GM18511 (cell line): ENCODE data around the gene PHLPP2.

Experiments
- ATAC-seq: cut with Tn5 transposase; IDR thresholded peaks from one replicate; pipeline ENCODE4 v1.9.1; 2021; ENCODE audit warnings: mild to moderate bottlenecking, moderate library complexity; ENCODE audit not compliant: unreplicated experiment

PHLPP2 gene

DNA sequence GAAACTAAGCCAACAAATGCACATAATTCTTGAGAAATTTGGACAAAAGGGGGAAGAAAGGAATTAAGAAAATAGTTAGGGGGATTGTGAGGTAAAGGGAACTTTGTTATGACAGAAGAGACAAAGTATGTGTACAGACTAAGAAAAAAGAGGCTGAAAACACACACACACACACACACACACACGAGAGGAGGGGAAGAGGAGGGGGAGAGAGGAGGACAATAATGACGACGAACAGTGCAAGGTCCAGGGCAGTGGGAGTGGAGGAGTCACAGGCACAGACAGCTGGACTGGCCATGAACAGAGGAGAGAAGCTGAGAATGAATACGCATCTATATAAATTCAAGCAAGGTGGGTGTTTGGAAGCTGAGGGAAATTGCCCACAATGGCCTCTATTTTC, 54.0 kb downstream of the PHLPP2 start:
- ATAC-seq, result no peak

DNA sequence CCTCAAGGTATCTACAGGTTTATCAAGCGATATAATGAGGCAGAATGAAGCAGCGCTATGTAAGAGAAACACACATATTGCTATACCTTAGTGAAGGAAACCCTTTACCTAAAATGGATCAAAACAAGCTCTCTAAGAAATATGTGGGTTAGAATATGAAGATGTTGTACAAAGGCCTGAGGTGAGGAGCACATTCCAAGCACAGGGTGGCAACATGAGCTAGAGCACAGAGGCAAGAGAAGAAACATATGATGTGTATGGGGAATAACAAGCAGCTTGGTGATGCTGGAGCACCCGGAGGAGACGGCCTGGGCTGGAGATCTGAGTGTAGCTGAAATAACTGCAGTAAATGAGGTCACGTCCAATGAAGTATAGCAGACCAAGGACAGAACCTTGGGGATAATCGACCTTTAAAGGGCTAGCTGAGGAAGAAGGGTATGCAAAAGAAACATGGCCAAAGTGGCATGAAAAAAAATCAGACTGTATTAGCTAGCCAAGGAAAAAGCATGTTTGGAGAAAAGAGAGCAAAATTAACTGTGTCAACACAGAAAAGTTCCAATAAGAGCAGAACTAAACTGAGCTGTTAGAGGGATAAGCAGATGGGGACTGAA, 54.5 kb downstream of the PHLPP2 start:
- ATAC-seq, result no peak

DNA sequence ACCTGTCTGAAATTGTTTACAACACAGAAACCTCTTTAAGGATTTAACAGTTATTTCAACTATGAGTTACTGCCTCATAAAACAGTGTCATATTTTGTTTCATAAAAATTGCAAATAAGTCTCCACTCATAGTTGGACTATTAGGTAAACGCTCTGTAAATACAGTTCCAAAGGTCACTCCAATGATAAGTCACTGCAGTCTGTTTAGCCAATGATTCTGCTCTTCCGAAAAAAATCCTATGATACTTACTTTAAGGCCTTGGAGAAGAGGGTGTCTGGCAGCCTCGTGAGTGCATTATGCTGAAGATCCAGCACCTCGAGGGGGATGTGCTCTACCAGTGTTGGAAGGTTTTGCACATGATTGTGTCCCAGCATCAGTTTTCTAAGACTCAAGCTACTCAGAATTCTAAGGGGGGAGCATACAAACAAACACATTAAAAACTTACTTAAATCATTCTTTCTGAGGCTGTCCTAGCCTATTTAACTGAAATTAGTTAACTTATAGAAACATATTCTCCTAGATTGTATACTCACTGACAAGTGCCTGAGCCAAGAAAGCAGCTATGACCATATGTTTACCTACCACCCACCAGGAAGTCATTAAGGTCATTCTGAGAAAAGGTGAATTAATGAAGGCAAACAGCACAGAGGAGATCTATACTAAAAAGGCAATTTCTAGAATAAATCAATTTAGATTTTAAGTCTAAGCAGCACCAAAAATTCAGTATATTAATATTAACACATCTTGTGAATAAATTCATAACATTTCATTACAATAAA, 57.4 kb downstream of the PHLPP2 start:
- ATAC-seq, result no peak

DNA sequence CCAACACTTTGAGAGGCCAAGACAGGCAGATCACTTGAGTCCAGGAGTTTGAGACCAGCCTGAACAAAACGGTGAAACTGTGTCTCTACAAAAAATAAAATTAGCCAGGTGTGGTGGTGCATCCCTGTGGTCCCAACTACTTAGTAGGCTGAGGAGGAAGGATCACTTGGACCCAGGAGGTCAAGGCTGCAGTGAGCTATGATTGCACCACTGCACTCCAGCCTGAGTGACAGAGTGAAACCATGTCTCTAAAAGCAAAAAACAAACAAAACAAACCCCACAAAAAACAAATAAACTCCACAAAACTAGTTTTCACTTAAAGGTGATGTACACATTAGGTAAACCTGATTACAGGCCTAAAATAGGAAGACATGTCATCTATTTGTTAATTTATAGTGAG, 58.2 kb downstream of the PHLPP2 start:
- ATAC-seq, result no peak

DNA sequence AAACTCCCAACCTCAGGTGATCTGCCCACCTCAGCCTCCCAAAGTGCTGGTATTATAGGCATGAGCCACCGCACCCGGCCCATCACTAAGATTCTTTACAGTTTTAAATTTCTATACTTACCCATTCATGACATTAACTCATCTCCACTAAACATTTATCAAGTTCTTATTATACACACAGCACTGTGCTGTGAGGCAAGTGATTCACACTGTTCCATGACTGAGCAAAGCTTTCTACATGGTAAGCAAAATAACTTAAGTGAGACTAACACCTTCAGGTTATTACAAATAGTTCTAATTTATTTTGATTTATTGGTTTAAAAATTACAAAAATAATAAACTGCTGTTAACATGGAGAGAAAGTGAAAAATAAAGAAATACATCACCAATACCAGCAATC, 65.0 kb downstream of the PHLPP2 start:
- ATAC-seq, result no peak

DNA sequence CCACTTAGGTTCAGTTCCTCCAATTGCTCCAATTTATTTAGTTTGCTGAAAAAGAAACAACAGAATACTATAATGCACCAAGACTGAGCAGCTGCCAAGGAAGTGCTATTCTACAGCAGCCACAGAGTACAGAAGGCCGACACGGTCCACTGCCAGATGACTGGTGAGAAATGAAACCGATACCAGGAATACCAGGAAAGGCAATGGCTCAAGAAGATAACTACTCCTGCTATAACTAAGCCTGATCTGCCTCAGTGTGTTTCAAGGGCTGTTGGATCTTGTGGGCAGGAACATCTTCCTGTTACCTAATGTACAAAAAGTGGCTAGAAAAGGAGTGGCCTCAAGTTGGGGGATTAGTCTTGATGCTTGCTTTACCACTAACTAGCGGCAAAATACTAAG, 65.7 kb downstream of the PHLPP2 start:
- no peak for ATAC-seq

DNA sequence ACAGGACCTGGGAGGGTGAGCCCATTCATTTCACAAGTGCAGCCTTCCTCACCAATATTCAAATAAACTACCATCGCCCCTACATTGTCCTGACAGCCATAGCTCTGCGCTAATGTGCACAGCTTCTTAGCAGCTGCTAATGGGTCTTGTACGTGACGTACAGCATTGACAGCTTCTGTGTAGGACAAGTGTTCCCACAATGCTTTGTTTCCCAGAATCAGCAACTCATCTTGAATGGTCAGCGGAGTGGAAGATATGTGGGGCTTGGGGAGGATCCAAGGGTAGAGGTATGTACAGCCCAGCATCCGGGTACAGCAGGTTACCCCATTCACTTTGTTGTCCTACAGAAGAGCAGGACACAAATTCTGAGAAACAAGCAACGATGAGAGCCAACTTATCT, 74.8 kb downstream of the PHLPP2 start:
- ATAC-seq, result no peak

DNA sequence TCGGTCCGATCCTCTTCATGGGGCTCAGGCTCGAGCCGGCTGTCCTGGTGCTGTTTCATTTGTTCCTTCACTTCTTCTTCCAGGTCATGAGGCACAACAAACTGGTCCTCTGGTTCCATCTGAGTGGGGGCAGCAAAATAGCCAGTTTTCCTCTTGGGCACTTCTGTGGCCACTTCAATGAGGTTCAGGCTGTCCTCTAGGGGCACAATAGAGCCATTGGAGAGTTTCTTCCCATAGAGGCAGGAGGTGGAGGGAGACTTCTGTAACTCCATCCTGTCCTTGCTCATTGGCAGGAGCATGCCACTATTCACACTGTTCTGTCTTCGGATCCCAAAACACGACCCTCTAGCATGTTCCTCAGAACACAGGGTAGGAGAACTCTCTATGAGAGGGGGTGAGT, 75.6 kb downstream of the PHLPP2 start:
- no peak for ATAC-seq

DNA sequence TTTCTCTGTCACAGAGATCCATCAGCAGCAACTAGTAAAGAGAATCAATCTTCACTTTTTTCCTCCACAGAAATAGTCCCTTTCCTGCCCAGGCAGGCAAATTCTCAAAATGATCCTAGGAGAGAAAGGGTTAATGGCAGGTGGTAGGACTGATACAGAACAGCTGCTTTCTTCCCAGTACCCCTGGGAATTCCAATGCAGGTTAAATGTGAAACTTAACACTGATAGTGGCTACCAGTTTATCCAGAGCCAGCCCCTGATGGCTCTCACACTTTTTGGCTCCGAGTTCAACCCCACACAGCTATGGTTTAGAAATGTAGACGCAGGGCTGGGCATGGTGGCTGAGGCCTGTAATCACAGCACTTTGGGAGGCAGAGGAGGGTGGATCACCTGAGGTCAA, 76.3 kb downstream of the PHLPP2 start:
- no peak for ATAC-seq

DNA sequence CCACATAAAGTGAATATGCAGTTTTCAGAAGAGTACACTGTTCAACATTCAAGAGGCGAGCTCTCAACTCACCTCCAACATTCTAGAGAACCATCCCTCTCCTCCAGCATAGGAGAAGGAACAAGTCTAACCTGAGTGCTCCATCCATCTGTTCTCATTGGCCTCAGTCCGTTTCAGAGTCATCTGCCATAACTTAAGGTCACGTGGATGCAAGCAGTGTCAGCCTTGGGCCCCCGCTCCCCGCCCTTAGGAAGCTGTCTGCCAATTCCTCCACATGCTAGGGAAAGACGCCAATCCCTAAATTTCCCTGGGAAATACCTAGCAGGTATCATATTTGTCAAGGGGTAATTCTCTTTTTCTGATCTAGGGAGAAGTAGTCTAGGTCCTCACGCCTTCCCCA, 77.1 kb downstream of the PHLPP2 start:
- ATAC-seq, result no peak

DNA sequence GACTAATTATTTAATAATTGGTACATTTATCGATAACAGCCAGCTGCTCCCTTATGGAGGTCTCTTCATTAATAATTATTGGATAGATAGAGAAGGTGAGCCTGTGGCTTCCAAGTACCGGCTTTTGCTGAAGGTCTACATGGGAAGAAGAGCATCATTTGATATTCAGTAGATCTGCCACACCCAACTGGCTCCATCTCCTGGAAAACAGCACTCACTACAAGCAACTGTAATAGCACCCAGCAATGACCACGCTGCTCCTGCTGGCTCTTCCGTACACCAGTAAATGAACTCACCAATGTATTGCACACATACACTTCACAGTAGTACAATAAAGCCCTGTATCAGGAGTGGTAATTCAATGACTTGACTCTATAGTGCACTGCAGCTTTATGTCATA, 79.1 kb downstream of the PHLPP2 start:
- ATAC-seq, result no peak

DNA sequence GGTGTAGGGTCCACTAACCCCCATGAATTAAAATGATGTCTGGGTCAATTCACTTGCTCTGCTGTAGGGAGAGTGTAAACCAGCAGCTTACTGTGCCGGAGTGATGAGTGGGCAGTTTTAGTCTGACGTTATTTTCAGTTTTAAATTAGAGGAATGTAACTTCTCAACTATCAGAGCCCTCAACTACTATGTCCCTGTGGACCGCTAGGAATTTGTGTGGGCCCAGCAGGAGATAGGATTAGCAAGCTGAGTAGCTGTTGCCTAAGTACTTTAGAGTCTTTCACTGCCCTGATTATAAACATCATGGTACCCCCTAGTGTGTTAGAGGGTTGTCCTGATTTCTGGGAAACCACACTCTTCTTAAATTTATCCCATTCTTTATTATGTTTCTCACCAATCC, 87.1 kb downstream of the PHLPP2 start:
- ATAC-seq, result no peak

DNA sequence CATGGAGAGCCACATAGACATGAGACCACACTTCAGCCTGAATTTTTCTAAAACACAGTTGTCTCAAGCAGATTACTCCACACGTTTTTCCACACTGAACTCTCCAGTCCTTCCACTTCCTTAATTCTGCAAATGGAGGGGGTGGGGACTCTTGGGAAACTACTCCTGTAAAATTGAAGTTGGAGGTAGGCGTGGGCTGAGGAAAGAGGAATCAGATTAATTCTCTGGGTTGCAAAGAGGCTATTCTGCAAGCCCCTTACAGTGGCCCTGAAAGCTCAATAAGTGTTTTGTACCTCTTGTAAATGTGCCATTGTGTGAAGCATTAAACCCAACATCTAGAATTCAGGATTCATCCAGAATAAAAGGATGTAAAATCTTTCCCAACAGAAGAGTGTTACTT, 88.9 kb downstream of the PHLPP2 start:
- ATAC-seq, result no peak

DNA sequence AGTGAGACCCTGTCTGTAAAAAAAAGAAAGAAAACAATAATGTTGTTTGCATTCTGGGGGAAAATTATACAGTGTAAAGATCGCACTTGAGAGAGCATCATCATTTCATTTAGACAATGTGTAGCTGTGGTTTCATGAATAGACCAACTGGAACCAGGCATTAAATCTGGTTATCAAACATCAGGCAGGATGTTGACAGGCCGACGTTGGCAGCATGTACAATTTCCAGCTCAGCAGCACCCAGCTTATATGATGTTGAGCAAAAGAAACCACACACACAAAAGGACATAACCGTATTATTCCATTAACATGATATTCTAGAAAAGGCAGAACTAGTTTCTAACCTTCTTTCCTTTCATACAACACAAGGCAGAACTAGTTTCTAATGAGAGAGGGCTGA, 92.7 kb downstream of the PHLPP2 start:
- no peak for ATAC-seq

DNA sequence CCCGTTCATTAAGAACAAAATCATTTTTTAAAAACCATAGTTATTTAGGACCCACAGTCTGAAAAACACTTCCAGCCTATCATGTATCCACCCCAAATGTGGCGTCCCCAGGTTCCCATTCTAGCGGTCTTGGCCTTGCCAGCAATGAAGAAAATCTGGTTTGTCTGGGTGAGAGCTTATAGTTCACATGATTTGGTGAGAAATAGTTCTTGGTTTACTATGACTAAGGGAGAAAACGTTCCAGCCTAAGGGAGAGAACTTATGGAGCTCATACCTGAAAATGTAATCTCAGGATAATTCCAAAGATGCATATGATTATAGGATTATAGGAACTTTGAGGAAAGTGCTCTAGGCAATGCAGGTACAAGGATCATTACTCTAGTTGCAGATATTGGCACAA, 93.7 kb downstream of the PHLPP2 start:
- no peak for ATAC-seq

DNA sequence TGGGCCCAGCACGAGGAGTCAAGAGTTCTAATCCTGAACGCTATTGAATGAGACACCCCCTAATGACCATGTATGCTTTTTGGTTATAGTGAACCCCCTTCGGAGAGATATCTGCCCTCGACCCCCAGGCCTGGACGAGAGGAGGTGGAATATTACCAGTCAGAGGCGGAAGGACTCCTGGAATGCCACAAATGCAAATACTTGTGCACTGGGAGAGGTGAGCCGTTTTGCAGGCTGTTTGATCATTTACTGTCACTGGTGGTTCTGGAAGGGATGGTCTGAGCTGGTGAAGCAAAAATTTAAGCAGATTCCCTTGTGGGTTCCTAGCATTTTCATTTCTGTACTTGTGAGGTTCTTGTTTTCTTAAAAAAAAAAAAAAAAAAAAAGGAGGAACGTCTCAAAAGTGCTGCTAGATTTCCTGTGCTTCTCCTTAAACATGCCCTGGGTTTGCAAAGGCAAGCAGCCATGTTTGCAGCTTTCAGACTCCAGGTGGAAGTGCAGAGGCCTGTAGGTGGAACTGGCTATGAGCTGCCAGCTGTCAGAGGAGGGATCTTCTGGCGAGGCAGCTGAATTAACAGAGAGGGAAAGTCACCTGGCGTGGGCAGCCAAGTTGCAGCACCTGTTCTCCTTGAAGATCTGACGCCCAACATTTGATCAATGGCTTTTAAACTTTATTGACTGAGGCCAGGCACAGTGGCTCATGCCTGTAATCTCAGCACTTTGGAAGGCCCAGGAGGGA, 95.1 kb downstream of the PHLPP2 start:
- no peak for ATAC-seq

DNA sequence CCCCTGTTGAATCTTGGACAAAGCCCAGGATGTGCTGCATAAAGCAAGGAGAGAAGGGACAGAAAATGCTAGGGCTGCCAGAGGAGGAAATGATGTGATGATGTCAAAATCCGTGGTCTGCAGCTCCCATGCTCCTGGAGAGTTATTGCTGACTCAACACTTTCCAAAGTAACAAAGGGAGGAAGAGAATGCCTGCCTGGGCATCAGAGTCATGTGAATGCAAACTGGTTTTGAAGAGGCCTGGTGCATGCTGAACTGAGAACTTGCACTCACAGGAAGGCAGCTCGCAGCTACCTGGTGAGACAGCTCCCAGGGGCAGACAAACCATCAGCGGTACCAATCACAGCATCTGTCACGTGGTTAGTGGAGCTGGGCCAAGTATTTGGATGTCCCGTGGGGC, 95.7 kb downstream of the PHLPP2 start:
- no peak for ATAC-seq

DNA sequence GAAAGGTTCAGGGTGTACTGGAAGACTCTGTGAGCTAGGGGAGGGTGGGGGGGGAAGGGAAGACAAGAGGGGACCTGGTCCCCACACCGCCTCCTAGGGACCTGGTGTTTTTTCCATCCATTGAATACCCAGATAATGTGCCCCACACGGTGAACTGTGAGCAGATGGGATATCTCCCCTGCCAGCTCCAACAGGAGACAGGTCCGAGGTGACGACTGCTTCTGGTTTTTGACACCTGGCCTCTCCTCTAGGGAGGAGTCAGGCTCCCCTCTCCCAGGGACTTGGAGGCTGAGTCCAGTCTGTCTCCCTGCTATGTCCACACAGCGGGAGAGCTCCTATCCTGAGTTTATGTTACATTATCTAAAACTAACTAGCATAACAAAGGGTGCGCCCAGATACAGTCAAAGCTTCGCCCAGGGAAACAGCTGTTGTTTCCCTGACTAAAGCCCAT, 96.7 kb downstream of the PHLPP2 start:
- no peak for ATAC-seq

DNA sequence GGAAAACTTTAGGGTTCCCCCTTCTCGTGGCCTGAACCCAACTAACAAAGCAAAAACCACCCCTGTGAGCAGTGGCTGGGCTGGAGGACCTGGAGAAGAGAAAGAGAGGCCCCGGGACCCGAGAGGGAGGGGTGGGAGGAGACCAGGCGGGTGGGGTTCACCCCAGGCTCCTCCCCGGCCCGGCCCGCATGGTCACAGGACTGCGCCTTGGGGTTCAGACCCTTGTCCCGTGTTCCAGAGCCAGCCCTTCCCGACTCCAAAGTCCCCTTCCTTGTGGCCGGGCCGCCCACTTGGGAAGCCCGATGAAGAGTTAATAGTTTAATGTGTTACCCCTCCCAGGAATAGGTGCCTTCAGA, 97.7 kb downstream of the PHLPP2 start:
- no peak for ATAC-seq

DNA sequence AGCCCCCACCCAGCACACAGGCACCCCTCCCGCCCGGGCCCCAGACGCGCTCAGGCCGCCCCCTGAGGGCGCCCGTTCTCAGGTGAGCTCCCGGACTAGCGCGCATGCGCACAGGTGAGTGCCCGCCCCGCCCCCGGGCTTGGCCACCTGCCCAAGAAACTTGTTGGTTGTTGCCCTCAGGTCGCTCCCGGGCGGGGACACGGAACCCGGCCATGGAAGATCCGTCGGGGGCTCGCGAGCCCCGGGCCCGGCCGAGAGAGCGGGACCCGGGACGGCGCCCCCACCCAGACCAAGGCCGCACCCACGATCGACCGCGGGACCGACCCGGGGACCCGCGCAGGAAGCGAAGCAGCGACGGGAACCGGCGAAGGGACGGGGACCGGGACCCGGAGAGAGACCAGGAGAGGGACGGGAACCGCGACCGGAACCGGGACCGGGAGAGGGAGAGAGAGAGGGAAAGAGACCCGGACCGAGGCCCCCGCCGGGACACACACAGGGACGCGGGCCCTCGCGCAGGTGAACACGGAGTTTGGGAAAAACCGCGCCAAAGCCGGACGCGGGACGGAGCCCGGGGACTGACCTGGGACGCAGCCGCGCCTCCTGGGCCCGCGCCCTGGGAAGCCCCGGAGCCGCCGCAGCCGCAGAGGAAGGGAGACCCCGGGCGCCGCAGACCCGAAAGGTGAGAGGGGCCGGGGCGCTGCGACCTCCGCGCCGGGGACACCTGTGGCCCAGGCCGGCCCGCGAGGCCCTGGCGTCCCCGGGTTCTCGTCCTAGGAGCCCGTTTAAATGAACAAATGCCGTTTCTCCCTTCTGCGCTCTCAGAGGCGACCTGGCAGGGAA, 98.3 kb downstream of the PHLPP2 start, which contains the start of gene MARVELD3:
Gene MARVELD3 (plus strand): TSS at position 167 of the 840 bp plus-strand sequence. CDS start 46 bp downstream, at position 213.
- ATAC-seq, result no peak
